Measurements from ENCODE around the gene GIGYF2. TPM values are rescaled to one million over a fixed set of nuclear protein-coding genes. Genes with fewer than 3 reads are reported as not detected.

Gene GIGYF2
- polyA plus RNA-seq, 1 of the 3 experiments (the other 2 are of a cell fraction): 12.8 TPM

- H3K9ac ChIP-seq: no peak overlapping the region
- no peak overlapping the region for H2AFZ ChIP-seq (ENCODE audit: low read depth)
- H3K4me3 ChIP-seq (ENCODE audit: low read depth in 2 of 2, low read length in 1 of 2): no peak overlapping the region
- H3K9me2 ChIP-seq: no peaks in the 10 kb centered on the region
- peaks cover 0 to 8% of the 10 kb centered on the region in 2 experiments; a peak in 3 of 4 replicates for H3K4me1 ChIP-seq (ENCODE audit: control insufficient read depth in 1 of 2, insufficient read depth in 2 of 2, low read depth in 1 of 2, low read length in 1 of 2)
- H3K9me3 ChIP-seq: no peaks in the 10 kb centered on the region
- peaks cover 11% of the 10 kb centered on the region for H3K79me2 ChIP-seq (ENCODE audit: insufficient read depth)
- no peaks in the 10 kb centered on the region for H4K20me1 ChIP-seq (ENCODE audit: insufficient read depth)
- no peak overlapping the region for H3K27ac ChIP-seq (ENCODE audit: low read depth in 2 of 2, low read length in 1 of 2)
- ChIA-PET POLR2A (no interaction called here), CTCF (no interaction called here)
- no peaks in the 10 kb centered on the region for H3F3A ChIP-seq (replicated peaks; ENCODE audit: insufficient read depth)
- H3K4me2 ChIP-seq: no peak overlapping the region
- no peaks in the 10 kb centered on the region for H3K36me3 ChIP-seq (replicated peaks in 1 of 2; ENCODE audit: control insufficient read depth in 1 of 2, insufficient read depth in 2 of 2, low read length in 1 of 2)
- TF ChIP-seq EP300 (IDR thresholded peaks at IDR 0.05; ENCODE audit: borderline replicate concordance in 1 of 2, low read depth in 1 of 2, low read length in 1 of 2): no peak
- TF ChIP-seq RXRA (IDR thresholded peaks at IDR 0.05; ENCODE audit: borderline replicate concordance, low read depth): no peak
- TF ChIP-seq FOSL2 (IDR thresholded peaks at IDR 0.05; ENCODE audit: borderline replicate concordance, low read depth): no peak
- TF ChIP-seq POLR2AphosphoS5 (IDR thresholded peaks at IDR 0.05; ENCODE audit: low read depth, low read length): no peak
- TF ChIP-seq, protein P1, sequence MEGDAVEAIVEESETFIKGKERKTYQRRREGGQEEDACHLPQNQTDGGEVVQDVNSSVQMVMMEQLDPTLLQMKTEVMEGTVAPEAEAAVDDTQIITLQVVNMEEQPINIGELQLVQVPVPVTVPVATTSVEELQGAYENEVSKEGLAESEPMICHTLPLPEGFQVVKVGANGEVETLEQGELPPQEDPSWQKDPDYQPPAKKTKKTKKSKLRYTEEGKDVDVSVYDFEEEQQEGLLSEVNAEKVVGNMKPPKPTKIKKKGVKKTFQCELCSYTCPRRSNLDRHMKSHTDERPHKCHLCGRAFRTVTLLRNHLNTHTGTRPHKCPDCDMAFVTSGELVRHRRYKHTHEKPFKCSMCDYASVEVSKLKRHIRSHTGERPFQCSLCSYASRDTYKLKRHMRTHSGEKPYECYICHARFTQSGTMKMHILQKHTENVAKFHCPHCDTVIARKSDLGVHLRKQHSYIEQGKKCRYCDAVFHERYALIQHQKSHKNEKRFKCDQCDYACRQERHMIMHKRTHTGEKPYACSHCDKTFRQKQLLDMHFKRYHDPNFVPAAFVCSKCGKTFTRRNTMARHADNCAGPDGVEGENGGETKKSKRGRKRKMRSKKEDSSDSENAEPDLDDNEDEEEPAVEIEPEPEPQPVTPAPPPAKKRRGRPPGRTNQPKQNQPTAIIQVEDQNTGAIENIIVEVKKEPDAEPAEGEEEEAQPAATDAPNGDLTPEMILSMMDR (IDR thresholded peaks at IDR 0.05): no peak
- TF ChIP-seq REST (IDR thresholded peaks at IDR 0.05; ENCODE audit: low read depth, low read length): no peak
- no peak for TF ChIP-seq FOXM1 (IDR thresholded peaks at IDR 0.05; ENCODE audit: low read depth)
- no peak for TF ChIP-seq EZH2phosphoT487 (IDR thresholded peaks at IDR 0.05; ENCODE audit: borderline replicate concordance, low read depth)
- TF ChIP-seq, protein P2, sequence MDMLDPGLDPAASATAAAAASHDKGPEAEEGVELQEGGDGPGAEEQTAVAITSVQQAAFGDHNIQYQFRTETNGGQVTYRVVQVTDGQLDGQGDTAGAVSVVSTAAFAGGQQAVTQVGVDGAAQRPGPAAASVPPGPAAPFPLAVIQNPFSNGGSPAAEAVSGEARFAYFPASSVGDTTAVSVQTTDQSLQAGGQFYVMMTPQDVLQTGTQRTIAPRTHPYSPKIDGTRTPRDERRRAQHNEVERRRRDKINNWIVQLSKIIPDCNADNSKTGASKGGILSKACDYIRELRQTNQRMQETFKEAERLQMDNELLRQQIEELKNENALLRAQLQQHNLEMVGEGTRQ (IDR thresholded peaks at IDR 0.05; ENCODE audit: borderline replicate concordance, low read depth, low read length): no peak
- no peak for TF ChIP-seq JUND (IDR thresholded peaks at IDR 0.05)
- TF ChIP-seq NRF1 (IDR thresholded peaks at IDR 0.05; ENCODE audit: low read depth, low read length): no peak
- TF ChIP-seq, protein P3, sequence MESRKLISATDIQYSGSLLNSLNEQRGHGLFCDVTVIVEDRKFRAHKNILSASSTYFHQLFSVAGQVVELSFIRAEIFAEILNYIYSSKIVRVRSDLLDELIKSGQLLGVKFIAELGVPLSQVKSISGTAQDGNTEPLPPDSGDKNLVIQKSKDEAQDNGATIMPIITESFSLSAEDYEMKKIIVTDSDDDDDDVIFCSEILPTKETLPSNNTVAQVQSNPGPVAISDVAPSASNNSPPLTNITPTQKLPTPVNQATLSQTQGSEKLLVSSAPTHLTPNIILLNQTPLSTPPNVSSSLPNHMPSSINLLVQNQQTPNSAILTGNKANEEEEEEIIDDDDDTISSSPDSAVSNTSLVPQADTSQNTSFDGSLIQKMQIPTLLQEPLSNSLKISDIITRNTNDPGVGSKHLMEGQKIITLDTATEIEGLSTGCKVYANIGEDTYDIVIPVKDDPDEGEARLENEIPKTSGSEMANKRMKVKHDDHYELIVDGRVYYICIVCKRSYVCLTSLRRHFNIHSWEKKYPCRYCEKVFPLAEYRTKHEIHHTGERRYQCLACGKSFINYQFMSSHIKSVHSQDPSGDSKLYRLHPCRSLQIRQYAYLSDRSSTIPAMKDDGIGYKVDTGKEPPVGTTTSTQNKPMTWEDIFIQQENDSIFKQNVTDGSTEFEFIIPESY (IDR thresholded peaks at IDR 0.05; ENCODE audit: borderline replicate concordance, low read depth): no peak
- no peak for TF ChIP-seq MEF2A (IDR thresholded peaks at IDR 0.05; ENCODE audit: borderline replicate concordance, low read depth)
- TF ChIP-seq, protein P4, sequence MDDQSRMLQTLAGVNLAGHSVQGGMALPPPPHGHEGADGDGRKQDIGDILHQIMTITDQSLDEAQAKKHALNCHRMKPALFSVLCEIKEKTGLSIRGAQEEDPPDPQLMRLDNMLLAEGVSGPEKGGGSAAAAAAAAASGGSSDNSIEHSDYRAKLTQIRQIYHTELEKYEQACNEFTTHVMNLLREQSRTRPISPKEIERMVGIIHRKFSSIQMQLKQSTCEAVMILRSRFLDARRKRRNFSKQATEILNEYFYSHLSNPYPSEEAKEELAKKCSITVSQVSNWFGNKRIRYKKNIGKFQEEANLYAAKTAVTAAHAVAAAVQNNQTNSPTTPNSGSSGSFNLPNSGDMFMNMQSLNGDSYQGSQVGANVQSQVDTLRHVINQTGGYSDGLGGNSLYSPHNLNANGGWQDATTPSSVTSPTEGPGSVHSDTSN (IDR thresholded peaks at IDR 0.05): no peak
- no peak for TF ChIP-seq MAX (IDR thresholded peaks at IDR 0.05; ENCODE audit: low read depth)
- TF ChIP-seq GABPA (IDR thresholded peaks at IDR 0.05; ENCODE audit: low read depth): no peak
- no peak for TF ChIP-seq RCOR1 (IDR thresholded peaks at IDR 0.05; ENCODE audit: low read length)
- TF ChIP-seq TEAD4 (IDR thresholded peaks at IDR 0.05; ENCODE audit: borderline replicate concordance, insufficient read depth): no peak
- no peaks in the 10 kb centered on the region for H3K27me3 ChIP-seq (ENCODE audit: insufficient read depth)
- WGBS (ENCODE audit: low lambda C conversion rate): 67% methylated on average over 4 of the region's 4 CpGs
- DNase-seq: no peak
These were observed 3.8 kb upstream of the GIGYF2 start for GRCh38 chr2:232693344-232693743.
